ENCODE measurements around the gene NAALADL1. TPM values are rescaled to one million over a fixed set of nuclear protein-coding genes. Genes with fewer than 3 reads are reported as not detected.
"Not testable (repeated sequence)": the region's sequence is repeated elsewhere in the genome, so short reads cannot be mapped to it uniquely, and the experiment has no call there.

NAALADL1 gene
- total RNA-seq, 1 donor from 2014 or later, result 27.9 TPM

- H3K4me3 ChIP-seq (ENCODE audit: low read depth, low read length), result peak within 1 kb of the TSS; percentile 63
- peak; percentile 67 for TF ChIP-seq CTCF (conservative IDR thresholded peaks at IDR 0.05; ENCODE audit: low read depth, low read length)
- DNase-seq (ENCODE audit: low read depth), result peak; percentile 83
These were observed 30.9 kb downstream of the NAALADL1 start, which contains the start of gene SNX15 for GRCh38 chr11:65027213-65028067. SNX15 (plus strand) TSS chr11:65027439; CDS start chr11:65027538, 99 bp downstream.

GRCh38 chr11:65026810-65027209, 31.5 kb downstream of the NAALADL1 start:
- peak; percentile 45 for DNase-seq (ENCODE audit: low read depth)
- H3K4me3 ChIP-seq (ENCODE audit: low read depth, low read length), result peak overlapping the region; percentile 63
- no peak for TF ChIP-seq CTCF (conservative IDR thresholded peaks at IDR 0.05; ENCODE audit: low read depth, low read length)

- not testable (repeated sequence) for DNase-seq (ENCODE audit: low read depth); H3K4me3 ChIP-seq (ENCODE audit: low read depth, low read length)
These were observed 34.9 kb downstream of the NAALADL1 start for GRCh38 chr11:65023502-65023901.

GRCh38 chr11:65021509-65021908, 36.8 kb downstream of the NAALADL1 start:
- DNase-seq (ENCODE audit: low read depth), result no peak
- H3K4me3 ChIP-seq (ENCODE audit: low read depth, low read length), result no peak overlapping the region
- no peak for TF ChIP-seq CTCF (conservative IDR thresholded peaks at IDR 0.05; ENCODE audit: low read depth, low read length)

- no peak for DNase-seq (ENCODE audit: low read depth)
- TF ChIP-seq CTCF (conservative IDR thresholded peaks at IDR 0.05; ENCODE audit: low read depth, low read length), result no peak
- no peak overlapping the region for H3K4me3 ChIP-seq (ENCODE audit: low read depth, low read length)
These were observed 37.4 kb downstream of the NAALADL1 start for GRCh38 chr11:65021003-65021402.

GRCh38 chr11:65019824-65020223, 38.5 kb downstream of the NAALADL1 start:
- H3K4me3 ChIP-seq (ENCODE audit: low read depth, low read length), result no peak overlapping the region
- no peak for DNase-seq (ENCODE audit: low read depth)
- no peak for TF ChIP-seq CTCF (conservative IDR thresholded peaks at IDR 0.05; ENCODE audit: low read depth, low read length)

GRCh38 chr11:65017937-65018336, 40.4 kb downstream of the NAALADL1 start:
- no peak for TF ChIP-seq CTCF (conservative IDR thresholded peaks at IDR 0.05; ENCODE audit: low read depth, low read length)
- no peak for DNase-seq (ENCODE audit: low read depth)

More at GRCh38 chr11:65017937-65018336, 40.4 kb downstream of the NAALADL1 start:
- no peak overlapping the region for H3K4me3 ChIP-seq (ENCODE audit: low read depth, low read length)

All from epithelial cell of proximal tubule (primary cell).